Stimulated activated CD4-positive, alpha-beta T cell treated with anti-CD3 and anti-CD28 coated beads, Interleukin-4, amount 100 ng/mL, for 48 hours (primary cell): ENCODE measurements around the gene SLC38A8.
A peak's percentile ranks its signal among the peaks of the same experiment; 100 is the strongest.

Experiments
- DNase-seq, 2 donors: peaks; one replicate each; pipeline ENCODE4 v3.0.0-alpha.2; 2020; ENCODE audit warnings: low read depth in 2 of 2

Gene SLC38A8

DNA sequence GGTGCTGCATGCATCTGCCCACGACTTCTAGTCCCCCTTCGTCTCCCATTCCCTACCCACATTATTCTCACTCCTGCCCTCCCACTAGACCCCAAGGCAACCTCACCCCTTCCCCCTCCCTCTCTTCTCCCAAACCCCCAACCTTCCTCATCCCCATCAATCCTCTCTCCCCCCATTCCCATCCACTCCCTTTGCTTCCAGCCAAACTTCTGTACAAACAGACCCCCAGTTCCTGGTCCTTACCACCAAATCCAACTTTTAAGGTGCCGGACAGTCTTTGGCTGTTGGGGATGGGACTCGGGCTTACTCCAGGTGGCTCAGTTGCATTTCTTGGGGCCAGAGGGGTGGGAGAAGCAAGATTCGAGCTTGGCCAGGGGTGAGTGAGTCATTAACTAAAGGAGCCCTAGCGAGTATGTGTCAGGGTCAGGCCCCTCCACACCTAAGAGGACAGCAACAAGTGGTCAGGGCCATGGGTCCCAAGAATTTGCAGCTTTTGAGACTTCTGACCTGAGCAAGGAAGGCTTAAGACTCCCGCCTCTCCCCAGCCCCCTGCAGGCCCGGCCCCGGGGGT, at the start of gene SLC38A8:
TSS of gene SLC38A8 (minus strand) at position 488 of the 571 bp plus-strand sequence. CDS start 638 bp downstream, outside the sequence.
- DNase-seq = no peak

DNA sequence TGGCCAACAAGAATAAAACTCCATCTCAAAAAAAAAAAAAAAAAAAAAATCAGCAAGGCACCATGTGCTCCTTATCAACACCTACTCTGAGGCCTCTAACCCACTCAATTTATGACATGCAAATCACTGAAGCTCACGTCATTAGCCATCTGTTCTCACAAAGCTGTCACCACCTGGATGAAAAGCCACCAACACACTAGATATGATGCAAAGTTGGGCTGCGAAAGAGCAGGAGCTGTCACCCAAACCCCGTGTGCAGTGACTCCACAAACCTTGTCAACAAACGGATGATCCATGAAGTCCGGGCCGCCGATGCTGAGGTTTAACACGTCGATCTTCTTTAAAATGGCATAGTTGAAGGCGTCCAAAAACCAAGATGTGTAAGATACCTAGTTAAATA, 48.9 kb upstream of the SLC38A8 start:
- DNase-seq = no peak

DNA sequence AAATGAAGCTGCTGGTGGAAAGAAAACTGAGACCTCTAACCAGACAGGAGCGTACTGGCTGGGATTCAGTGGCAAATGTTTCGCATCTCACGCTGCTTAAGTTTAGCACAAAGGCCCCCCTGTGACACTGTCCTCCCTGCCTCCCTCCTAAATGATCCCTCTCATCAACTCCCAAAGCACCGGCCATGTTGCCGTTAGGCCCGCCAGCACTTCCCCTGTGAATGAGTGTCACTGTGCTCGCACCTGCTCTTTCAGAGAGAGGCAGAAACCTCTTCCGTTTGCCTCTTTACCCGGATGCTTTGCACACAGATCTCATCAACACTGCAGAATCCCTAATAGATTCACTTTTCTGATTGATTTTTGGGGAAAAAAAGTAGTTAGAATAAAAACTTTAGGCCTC, 47.6 kb upstream of the SLC38A8 start:
- DNase-seq = no peak

DNA sequence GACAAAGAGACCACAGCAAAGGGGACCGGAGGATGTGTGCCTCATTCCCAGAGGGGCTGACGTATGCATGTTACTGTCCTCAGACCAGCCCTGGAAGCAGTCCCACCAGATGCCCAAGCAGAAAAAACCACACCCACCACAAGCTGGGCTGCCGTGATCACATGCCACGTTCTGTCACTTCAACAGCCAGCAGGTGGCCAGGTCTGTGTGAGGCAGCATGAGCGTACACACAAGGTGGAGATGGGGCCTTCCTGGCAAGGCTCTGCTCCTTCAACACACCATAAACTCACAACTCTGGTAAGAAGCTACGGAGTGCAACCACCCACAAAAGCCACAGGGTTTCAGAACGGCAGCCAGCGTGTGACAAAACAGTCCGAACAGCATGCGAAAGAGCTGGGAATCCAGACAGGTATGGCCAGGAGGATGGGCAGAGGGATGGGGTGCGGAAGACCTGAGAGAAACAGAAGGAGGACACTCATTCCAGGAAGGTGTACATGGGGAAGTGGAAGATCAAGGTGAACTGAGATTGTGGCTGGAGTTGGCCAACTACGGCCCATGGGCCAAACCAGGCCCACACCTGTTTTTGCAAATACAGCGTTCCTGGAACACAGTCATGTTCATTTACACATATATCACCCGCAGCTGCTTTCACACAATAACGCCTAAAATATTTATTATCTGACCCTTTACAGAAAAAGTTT, 46.2 kb upstream of the SLC38A8 start:
- peak; percentile 37 to 43 for DNase-seq

DNA sequence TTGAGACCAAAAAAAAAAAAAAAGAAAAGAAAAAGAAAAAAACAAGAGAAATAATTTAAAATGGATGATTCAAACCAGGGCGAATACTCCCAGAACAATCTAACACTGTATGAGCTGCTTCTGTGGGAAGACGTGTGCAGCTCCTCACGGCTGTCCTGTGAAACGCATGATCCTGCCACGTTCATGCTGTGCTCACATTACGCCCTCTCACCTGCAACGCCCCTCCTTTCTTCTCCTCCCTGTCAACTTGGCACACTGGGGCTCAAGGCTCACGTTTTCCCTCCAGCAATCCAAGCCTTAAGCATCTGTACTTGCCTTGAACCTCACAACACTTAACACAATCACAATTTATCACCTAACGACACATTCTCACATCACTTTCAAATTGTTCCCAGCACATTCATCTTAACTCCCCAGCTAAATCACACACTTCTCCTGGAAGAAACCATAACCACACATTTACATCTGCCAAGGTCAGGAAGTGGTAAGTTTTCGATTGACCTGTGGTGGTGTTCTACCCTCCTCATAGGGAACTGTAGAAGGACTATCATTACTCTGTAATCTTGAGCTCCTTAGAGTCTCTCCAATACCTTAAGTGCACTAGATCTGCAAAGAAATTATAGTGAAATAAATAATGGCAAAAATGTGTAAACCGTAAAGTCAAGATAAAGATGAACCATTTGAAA, 45.0 kb upstream of the SLC38A8 start:
- no peak for DNase-seq

DNA sequence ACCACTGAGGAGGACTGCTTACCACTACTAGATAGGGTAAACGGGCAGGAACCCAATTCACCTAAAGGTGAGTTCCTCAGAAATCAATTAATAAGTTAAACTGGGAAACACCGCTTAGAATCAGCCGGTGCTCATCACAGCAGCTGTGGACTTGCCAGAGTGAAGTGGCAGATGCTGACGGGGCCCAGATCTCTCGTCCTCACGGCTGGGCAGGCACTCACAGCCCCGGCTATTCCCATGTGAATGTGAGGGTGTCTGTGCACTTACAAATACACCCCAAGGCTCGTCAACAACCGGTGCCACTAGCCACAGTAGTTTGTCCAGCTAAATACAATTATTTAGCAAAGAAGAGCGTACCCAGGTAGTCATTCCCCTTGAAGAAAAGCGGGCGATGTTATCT, 44.4 kb upstream of the SLC38A8 start:
- no peak for DNase-seq

DNA sequence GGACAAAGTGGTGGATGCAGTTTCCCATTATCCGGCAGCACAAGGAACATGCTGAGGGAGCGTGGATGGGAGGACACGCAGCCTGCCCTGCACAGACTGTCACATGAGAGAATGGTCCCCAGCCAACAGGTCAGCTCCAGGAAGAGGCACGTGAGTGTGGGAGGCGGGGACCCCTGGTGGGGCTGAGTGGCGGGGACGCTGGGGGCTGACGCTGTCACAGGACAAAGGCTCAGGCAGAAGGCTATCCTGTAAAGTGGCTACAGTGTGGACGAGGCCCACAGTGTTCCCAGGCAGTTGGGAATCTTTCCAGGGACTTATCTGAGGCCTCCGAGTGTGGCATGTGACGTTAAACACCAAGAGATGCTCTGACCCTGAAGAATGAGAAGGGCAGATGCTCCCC, 43.7 kb upstream of the SLC38A8 start:
- no peak for DNase-seq

DNA sequence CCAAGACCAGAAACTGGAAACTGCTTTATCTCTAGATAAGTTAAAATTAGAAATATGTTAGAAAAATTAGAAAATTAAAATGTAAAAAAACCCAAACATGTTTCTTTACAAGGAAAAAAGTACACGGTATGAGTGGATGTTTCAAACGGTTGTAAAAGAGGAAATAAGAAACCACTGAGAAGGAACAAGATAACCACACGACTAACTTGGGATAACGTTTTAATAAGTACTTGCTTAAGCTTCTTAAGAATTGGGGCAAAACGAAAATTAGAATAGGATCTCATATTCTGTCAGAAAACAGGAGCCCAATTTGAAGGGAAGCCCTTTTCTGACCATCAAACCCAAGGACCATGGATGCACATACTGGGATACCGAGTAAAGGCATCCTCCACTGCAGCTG, 43.2 kb upstream of the SLC38A8 start:
- DNase-seq = no peak

DNA sequence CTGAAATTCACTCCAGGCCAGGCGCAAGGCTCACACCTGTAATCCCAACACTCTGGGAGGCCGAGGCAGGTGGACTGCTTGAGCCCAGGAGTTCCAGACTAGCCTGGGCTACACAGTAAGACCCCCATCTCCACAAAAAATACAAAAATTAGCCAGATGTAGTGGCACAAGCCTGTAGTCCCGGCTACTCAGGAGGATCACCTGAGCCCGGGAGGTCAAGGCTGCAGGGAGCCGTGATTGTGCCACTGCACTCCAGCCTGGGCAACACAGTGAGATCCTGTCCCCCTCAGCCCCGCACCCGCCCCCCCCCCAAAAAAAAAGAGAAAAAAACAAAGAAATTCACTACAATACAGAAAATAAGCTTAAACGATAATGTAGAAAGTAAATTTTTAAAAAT, 42.7 kb upstream of the SLC38A8 start:
- no peak for DNase-seq

DNA sequence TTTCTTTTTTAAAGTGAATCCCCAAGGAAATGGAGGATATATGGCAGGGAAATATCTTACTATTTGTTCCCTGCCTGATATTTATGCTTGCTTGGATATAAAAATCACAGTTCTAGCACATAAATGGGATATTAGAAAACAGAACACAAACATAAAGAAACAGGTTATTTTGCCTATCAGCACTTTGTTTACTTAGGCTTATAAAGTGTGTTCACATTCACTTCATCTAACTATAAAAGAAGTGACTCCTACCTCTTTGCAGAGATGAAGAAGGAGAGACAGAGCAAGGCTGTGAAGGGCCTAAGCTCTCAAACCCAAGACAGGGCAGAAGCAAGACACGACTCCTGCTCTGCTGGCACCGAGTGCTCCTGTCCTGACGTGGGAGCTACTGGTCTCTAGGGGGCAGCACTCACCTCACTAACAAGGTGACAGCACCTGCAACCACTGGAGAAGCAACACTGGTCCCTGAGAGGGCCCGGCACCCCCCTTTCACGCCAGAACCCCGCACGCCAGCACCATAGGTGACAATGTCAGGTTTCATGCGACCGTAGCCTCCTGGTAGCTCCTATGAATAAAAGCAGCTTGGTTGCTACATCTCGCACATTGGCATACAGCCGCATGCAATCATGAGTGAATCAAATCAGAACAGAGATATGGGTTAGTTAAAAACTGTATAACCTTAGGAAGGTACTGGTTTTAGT, 42.1 kb upstream of the SLC38A8 start:
- peak; percentile 50 to 54 for DNase-seq

DNA sequence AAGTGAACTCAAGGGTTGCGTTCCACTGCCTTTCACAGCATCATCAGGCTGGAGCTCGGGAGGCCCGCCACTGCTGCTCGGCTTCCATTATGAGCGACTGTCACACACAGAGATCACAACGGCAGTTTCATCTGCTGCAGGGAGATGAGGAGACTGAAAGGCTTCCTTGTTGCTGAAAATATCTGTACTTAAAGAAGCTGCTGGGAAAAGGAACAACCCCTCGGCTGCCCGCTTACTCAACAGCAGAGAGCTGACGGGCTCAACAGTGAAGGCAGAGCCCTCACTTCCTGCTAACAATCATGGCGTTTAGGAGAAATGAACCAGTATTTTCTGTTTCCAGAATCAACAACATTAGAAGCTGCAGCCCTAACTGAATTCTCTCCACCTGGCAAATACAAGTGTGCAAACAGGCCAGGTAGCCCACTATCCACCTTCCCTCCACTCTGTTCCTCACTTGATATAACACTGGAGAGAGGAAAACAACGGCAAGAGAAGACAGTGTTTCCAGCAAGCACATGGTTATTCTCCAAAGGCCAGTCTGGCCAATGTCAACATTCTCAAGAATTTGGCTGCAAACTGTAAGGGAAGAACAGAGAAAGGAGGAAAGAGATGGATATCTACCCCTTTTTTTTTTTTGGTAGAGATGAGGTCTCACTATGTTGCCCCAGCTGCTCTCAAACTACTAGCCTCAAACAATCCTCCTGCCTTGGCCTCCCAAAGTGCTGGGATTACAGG, 40.4 kb upstream of the SLC38A8 start:
- no peak for DNase-seq

DNA sequence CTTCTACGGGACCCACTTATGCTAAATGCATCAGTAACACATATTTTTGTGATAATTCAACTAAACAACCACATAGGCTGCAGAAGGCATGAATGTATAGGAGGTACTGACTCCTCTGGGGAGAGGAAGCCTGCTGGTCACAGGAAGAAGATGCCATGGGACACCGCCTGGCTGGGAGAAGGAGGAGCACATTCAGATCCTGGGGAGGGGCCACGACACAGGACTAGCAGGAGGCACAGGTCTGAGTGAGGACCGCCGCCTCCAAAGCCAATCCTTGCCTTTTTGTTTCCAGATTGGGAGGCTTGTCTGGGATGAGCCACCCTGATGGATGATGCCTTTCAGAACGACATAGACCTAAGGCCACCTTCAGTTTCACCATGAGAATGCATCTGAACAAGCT, 39.5 kb upstream of the SLC38A8 start:
- DNase-seq = no peak

DNA sequence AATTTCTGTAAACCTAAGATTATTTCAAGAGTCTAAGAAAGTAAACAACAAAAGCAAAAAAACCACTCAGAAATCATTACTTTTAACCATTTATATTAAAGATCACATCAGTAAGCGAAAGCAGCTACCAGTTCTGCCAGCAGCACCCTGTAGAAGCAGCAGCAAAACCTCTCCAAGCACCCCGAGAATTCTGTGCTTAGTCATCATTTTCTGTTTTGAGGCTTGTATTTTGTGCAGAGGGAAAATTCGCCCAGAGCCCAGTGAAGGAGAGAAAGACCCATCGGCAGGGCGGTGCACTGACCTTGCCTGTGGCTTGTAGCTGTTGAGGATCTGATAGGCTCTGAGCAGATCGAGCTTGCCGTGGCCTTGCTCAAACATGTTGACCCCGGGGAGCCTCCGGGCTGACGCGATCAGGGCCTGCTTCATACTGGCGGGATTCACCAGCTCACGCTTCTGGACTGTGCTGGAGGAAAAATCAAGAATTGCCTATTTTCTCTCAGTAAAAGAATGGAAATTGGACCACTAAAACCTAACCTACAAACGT, 38.9 kb upstream of the SLC38A8 start:
- no peak for DNase-seq

DNA sequence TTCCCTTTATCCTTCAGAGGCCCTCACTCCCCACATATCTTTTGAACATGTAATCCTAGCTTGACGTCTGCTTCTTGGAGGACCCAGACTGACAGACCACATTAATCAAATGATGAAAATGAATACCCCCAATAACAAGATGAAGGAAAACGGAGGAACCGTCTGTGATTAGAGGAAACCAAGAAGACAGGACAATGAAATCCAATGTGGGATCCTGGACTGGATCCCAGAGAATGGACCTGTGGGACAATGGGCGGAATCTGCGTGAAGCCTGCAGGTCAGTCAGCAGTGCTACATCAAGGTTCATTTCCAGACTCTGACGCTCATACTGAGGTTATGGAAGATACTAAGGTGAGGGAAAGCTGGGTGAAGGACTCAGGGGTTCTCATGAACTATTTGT, 38.2 kb upstream of the SLC38A8 start:
- no peak for DNase-seq

DNA sequence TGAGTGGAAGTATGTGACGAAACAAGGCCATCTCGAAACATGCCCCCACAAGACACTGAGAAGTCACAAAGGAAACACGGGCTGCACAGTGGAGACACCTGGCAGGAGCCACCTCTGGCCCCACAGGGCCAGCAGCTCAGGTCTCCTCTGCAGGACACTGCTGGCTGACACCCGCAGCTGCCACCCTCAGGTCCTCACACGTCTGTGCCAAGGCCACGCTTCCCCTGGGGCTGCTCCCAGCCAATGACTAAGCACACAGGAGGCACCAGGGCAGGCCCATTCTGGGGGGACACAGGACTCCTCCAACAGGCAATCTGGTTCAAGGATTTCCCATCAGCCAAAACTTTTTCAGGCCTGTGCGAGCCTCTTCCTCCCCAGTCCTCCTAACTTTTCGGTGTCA, 37.8 kb upstream of the SLC38A8 start:
- DNase-seq = no peak

DNA sequence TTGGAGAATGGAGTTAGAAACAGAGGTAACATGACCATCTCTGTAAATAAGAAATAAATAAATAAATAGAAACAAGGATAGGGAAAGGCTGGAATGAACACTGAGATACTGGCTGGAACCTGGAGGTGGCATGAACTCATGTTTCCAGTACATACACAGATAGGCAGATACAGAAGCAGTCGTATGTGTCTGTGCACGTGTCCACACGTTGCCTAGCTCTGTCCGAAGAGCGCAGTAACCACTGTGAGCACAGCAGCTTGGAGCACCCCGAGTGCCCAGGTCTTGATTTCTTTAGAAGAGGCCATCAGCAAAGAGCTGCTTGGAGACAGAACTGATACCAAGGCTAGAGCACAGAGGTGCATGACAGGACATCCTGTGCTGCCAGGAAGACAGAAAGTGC, 37.1 kb upstream of the SLC38A8 start:
- DNase-seq = no peak

DNA sequence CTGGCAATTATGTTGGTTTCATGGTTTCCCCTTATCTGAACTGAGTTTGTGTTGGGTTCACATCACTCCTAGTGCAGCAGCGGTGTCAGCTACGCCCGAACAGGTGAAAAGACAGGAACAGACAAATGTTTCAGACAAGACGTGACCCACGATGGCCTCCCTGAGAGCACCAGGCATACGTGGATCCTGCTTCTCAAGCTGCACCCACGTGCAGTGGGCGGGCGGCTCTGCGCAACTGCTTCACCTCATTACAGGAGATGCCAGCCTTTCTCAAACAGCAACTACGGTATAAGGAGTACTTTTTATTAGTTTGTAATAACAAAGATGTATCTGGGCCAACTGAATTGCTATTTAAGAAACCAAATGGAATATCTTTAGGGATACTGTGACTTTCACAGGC, 32.8 kb upstream of the SLC38A8 start:
- DNase-seq = no peak

DNA sequence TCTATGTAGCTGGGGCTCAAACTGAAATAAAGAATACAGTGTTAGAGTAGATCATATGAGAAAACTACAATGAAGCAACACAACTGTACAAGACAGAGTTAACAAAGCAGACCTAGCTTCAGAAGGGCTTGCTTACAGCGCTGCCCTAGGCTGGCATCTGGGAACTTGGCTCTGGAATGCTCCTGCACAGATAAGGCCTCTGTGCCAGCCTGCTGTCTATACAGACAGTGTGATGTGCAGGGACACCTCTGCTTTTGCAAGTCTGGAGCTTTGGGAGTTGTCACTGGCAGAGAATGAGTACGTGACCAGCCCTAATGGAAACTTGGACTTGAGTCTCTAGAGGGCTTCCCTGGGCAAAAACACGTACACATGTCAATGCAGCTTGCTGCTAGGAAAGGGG, 32.1 kb upstream of the SLC38A8 start:
- DNase-seq = no peak

DNA sequence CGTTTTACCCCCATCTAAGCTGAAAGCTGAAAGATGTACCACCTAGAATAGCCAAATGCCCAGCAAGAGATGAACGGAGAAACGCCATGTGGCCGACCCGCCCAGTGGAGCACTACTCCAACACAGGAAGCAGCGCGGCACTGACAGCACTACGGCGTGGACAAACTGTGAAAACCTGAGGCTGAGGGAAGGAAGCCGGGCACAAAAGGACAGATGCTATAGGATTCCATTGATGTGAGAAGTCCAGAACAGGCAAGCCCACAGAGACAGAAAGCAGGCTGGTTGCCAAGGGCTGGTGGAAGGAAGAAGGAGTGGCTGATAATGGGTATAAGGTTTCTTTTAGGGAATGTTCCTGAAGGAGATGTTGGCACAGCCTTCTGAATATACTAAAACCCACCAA, 29.4 kb upstream of the SLC38A8 start:
- DNase-seq = no peak

DNA sequence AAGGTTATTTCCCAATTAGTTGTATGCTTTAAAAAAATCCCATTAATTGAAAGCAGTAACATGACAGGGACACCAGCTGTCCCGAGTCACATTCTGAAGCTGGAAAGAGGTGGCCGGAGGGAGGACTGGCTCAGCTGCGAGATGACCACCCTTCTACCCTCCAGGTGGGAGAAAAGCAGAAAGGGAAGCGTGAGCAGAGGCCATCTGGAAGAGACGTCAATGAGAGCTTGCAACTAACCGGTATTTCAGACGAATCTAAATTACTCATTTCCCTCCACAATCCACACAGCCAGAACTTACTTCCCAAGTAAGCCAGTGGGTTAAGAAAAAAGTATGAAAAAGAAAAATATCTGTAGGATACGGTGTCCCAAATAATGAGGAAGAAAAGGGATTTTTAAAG, 28.5 kb upstream of the SLC38A8 start:
- DNase-seq = no peak

DNA sequence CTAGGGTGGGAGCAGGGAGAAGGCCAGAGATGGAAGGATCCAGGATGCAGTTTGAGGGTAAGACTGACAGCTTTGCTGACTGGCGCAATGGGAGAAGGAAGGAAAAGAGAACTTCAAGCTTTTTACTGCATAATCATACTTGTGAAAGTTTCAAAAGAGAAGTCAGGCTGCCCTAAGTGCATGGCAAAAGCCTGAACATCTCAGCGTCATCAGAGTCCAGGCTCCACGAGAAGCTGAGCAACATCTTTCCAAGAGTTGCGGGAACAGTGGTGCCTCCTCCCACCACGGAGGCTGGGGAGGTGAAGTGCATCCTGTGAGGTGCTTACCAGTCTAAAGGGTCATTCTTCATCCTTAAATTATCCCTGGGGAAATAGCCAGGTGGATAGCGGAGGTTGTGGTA, 26.9 kb upstream of the SLC38A8 start:
- DNase-seq = no peak
